Measurements from ENCODE around the gene ADD2.

- TF ChIP-seq, protein P1, sequence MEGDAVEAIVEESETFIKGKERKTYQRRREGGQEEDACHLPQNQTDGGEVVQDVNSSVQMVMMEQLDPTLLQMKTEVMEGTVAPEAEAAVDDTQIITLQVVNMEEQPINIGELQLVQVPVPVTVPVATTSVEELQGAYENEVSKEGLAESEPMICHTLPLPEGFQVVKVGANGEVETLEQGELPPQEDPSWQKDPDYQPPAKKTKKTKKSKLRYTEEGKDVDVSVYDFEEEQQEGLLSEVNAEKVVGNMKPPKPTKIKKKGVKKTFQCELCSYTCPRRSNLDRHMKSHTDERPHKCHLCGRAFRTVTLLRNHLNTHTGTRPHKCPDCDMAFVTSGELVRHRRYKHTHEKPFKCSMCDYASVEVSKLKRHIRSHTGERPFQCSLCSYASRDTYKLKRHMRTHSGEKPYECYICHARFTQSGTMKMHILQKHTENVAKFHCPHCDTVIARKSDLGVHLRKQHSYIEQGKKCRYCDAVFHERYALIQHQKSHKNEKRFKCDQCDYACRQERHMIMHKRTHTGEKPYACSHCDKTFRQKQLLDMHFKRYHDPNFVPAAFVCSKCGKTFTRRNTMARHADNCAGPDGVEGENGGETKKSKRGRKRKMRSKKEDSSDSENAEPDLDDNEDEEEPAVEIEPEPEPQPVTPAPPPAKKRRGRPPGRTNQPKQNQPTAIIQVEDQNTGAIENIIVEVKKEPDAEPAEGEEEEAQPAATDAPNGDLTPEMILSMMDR (IDR thresholded peaks at IDR 0.05; ENCODE audit: insufficient read depth, low read depth, low read length): no peak
- no peak for TF ChIP-seq EZH2 (IDR thresholded peaks at IDR 0.05; ENCODE audit: insufficient read depth, low read length)
These were observed 38.6 kb upstream of the ADD2 start for GRCh38 chr2:70806620-70807019.
